GM19099 (cell line): ENCODE results near the gene PF4V1.

Experiments
- POLR2A ChIP-seq: IDR thresholded peaks from 3 replicates; pipeline ENCODE4 v1.6.1; 2011; ENCODE audit warnings: low read depth; ENCODE audit not compliant: insufficient read length; ENCODE audit errors: extremely low read depth

The PF4V1 gene

DNA sequence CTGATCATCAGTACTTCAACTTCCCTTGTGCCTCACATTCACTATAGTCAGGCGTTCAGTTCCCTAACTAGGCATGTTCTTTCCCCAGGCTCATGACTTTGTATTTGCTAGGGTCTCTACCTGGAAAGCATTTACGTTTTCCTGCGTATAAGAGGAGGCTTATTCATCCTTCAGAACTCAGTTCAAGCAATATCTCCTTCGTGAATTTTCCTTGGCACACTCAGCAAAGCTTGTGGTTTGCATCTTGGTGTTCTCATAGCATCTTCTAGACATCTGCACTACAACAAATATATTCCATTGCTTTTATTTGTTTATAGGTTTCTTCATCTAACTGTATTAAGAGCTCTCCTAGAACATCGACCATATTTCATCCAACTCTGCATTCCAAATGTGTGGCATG is 14.0 kb upstream of the PF4V1 start:
- TF ChIP-seq POLR2A = no peak

DNA sequence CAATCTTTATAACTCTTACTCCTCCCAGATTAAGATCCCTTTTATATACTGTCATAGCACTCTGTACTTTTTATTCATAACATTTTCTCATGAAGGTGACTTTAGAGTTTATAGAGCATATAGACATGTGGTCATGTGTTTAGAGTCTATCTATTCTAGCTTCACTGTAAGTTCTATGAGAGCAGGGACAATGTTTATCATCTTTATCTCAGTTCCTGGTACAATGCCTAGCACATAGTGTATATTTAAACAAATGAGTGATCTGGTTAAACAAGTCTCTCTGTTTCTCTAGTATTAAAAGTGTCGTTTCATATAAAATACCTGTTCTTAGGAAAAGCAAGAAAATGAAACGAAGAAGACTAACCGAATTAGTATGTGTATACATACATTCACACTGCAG is 13.4 kb upstream of the PF4V1 start:
- no peak for TF ChIP-seq POLR2A

DNA sequence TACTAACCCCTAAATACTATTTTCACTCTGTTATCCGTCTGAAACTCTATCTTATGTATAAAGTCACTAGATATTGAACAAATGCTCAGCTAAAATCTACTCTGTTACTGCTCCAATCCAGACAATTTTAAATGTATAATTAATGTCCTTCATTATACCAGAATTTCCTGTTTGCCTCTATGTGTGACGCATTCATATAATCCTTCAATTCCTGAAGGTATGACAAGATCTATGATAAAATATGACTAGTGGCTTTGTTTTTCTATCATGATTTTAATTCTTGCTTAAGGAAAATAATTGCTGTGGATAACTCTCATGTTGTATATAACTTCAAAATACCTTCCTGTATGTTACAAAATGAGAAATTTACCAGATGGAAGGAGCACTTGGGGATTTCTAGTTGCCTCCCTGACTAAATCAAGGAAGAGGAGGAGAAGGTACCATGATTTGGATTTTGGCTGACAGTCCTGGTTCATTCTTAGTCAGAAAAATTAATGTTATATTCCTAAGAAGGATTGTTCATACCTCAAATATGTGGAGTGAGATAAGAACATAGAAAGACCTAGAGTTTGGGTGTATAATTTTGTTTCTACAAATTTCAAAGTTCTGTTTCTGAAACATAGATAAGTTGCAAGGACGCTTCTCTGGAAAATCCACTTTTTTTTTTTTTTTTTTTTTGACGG is 11.7 kb upstream of the PF4V1 start:
- no peak for TF ChIP-seq POLR2A

DNA sequence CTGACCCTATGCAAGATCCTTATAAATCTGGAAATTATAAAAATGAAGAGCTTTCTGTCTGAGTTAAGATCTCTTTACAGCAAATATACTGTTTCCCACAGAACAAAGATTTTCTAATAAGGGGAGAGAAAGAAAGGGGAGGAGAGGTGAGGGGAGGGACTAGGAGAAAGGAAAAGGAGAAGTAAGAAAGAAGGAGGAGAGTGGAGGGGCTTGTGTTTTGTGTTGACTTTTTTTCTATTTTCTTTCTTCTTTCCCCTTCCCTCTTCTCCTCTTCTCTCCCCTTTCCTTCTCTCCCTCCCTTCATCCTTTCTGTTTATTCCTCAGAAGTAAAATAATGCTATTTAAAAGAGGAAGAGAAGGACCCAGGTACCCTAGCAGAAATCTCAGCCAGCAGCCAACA is 10.4 kb upstream of the PF4V1 start:
- no peak for TF ChIP-seq POLR2A

DNA sequence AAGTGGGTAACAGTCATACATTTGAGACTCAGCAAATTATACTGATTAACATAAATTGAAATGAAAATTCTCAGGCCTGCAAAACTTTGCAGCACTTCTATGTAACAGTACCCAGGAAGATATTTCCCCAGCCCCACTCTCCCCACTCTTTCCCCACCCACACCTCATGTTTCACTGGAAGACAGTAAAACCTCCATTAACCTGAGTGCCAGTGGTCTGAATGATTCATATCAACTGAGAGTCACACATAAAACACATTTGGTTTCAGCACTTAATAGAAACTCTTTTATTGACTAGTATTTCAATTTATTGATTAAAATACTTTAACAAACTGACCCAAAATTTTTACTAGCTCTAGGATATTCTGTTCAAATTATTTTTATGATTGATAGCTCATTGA is 9.7 kb upstream of the PF4V1 start:
- TF ChIP-seq POLR2A = no peak

DNA sequence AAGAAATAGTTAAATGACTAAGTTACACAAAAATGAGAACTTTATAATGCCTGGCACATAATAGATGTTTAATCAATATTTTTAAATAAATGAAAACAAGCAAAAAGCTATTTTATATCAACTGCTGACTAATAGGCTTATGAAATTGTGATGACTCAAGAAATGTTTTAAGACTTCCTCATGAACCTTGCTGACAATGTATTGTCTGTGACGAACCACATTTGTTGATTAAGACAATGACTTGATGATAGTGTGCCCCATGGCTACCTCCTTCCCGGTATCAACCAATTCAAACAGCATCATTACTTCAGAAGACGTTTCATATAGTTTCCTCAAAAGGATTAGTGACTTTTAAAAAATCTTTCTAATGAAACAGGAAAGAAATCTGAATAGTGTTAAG is 8.8 kb upstream of the PF4V1 start:
- no peak for TF ChIP-seq POLR2A

DNA sequence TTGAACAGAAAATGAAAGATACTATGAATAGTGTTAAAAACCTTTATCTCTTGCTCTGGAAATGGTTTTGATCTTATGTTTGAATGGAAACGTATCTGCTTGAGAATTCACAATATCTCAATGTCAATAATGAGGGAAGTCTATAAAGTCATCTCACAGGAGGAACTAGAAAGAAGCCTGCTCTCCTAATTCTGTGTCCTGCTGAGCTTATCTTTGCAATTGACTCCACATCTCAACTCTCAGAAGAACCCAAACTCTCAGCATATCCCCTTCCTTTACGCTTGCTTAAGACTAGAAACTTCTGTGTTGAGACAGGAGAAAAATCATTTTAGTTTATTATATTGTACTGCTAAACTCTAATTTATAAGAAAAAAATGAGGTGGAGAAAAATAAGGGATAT is 8.3 kb upstream of the PF4V1 start:
- no peak for TF ChIP-seq POLR2A

DNA sequence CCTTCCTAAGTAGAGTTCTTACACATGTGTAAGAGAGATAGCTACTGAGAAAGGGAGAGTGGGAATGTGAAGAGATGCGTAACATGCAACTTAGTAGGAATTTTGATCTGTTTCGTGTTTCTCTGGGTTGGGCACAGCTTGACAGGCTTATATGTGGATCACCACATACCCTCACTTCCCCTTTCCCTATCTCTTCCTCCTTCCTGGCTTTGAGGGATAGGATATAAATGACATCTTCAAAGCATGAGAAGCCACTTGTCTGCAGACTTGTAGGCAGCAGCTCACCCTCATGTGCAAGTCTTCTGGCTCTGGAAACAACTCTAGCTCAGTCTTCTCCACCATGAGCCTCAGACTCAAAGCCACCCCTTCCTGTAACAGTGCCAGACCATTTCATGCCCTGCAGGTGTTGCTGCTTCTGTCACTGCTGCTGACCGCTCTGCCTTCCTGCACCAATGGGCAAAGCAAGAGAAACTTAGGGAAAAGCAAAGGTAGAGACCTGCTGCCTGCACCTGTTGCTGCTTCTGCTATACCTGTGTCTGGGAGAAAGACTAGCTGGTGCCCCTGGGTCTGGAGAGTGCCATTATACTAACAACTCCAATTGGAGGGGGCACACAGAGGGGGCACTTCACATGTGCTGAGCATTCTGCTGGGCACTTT is 5.4 kb upstream of the PF4V1 start:
- TF ChIP-seq POLR2A = no peak

DNA sequence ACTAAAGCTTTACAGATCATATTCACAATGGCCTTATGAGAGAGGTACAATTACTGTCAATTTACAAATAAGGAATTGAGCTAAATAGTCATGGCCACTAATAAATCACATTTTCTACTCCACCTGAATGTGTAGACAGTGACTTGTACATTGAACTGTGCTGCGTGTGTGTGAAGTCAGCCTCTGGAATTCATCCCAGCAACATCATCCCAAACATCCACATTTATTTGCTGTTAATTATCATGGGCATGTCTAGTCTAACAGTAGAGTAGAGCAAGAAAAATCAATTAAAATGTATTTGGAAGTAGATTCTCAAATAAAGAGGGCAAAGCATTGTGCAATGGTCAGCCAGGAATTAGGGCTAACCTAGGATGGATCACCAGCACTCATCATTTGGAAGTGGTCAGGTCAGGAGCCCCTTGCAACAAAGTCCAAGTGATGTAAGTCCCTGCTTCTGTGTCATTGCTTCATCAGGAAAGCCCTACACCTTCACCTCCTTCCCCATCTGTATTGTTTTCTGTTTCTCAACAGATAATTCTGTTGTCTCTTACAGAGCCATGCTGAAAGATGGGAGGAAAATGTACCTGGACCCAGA is 4.8 kb upstream of the PF4V1 start:
- no peak for TF ChIP-seq POLR2A

DNA sequence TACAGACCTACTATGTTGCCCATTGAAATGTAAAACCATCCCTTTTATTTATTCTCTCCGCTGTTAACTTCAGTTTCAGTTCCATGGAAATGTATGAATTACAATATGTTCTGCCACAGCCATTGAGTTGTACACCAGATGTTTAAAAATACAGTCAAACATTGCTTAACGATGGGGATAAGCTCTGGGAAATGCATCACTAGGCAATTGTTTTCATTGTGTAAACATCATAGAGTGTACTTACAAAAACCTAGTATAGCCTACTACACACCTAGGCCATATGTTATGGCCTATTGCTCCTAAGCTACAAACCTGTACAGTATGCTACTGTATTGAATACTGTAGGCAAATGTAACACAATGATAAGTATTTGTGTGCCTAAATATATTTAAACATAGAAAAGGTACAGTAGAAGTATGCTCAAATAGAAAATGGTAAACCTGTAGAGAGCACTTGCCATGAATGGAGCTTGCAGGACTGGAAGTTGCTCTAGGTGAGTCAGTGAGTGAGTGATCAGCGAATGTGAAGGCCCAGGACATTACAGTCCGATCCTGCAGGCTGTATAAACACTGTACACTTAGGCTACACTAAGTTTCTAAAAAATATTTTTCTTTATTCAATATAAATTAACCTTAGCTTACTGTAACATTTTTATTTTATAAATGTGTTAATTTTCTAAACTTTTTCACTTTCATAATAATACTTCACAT is 2.7 kb upstream of the PF4V1 start:
- TF ChIP-seq POLR2A = no peak

DNA sequence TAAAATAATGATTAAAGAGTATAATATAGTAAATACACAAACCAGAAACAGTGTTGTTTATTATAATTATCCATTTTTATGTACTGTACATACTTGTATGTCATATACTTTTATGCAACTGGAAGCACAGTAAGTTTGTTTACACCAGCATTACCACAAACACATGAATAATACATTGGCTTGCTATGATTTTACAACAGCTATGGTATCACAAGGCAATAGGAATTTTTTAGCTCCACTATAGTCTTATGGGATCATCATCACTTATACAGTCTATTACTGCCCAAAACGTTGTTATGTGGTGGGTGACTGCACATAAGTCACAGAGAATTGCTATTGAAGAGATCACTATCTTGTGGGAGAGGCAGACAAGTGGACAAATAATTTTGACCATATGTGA is 1.8 kb upstream of the PF4V1 start:
- no peak for TF ChIP-seq POLR2A

DNA sequence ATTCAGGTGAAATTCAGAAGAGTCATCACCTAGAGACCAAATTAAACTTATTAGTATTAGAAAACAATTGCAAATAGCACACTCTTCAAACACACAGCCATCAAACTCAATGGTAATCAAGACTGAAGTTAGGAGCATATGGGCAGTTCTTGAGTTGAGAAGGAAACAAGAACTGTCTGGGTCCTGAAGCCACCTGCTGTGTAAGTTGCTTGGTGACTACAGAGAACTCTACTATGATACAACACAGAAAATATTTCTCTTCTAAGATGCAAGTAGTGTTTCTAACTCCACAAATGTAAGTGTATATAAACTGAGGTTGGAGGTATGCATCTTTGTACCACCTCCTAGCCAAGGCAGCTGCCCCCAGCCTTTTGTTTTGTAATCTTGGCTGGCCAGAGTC is 325 bp upstream of the PF4V1 start:
- no peak for TF ChIP-seq POLR2A

DNA sequence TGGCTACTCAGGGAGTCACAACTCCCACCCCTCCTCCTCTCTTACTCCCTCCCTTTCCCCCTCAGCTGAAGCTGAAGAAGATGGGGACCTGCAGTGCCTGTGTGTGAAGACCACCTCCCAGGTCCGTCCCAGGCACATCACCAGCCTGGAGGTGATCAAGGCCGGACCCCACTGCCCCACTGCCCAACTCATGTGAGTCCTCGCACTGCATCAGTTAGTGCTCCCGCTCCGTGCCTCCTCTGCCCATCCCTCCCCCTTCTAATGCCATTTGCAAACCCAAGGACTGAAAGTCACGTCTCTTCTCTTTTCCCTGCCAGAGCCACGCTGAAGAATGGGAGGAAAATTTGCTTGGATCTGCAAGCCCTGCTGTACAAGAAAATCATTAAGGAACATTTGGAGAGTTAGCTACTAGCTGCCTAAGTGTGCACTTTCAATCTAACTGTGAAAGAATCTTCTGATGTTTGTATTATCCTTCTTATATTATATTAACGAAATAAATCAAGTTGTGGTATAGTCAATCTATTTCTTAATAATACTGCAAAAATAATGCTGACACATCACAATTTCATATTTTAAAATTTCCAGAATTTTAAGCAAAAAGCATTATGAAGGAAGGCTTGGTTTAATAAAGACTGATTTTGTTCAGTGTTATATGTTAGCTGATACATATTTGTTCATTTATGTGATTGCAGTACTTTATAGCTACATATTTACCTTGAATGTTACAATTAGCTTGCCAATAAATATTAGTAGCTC is 800 bp downstream of the PF4V1 start:
- no peak for TF ChIP-seq POLR2A

DNA sequence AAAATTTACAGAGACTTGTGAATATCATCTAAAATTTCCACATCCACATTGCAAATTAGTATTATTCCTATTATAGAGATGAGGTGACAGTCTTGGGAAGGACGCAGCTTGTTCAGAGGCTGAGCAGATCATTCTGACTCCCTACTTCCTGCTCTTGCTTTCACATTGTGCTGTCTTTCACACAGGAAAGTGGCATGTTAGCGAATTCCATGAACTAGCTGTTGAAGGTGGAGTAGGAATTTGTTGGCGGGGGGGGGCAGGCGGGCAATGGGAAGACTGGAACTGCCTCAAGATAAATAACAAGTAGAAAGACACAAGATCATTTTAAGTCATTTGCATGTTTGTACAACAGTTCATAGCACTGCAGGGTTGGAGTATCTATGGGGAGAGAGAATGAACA is 2.3 kb downstream of the PF4V1 start:
- no peak for TF ChIP-seq POLR2A

DNA sequence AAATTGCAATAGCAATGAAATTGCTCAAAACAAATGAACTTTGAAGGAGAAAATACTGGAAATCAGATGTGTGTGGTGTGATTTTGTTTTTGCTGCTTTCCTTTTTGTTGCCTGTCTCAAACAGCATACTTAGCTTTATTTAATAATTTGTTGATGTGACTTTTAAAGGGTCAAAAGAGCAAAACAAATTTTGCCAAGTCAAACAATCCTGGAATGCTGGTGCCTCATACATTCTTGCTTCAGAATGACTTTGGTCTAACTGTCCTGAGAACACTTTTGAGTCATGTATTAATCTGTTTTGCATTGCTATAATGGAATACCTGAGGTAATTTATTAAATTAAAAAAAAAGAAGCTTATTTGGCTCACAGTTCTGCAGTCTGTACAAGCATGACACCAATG is 3.4 kb downstream of the PF4V1 start:
- TF ChIP-seq POLR2A = no peak
